CD4-positive, alpha-beta T cell treated with Interleukin-17A for 1 hour (primary cell): ENCODE results near the gene PSPC1.

Experiments
- DNase-seq: peaks from one replicate; pipeline ENCODE4 v3.0.0-alpha.2; 2020

Gene PSPC1

DNA sequence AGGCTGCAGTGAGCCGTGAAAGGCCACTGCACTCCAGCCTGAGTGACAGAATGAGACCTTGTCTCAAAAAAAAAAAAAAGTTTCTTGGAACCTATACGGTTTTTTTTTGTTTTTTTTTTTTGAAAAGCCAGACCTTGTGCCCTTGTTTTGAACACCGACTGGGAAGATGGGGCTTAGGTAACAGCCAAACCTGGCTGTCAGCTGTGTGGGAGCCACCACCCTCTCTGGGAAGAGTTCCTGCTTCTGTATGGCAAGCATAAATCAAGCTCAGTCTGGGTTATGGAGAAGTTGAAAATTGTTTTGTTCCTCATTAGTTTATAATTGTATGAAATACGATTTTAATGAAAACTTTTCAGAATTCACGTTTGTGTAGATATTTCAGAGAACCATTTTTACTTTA is 109.8 kb downstream of the PSPC1 start:
- no peak for DNase-seq

DNA sequence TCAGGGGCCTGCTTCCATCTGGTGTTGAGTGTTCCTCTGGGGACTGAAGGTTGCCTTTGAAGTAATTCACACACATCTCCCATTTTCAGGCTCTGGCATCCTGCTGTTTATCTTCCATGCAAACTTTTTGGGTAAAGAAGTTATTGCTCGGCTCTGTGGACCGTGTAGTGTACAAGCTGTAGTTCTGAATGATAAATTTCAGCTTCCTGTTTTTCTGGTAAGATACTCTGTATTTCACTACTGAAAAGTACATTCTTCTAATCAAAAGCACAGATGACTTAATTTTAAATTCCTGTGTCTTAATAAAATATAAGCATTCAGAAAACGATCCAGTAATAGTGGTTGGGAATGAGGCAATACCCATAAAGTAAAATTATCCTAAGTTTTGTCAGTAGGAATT is 112.6 kb downstream of the PSPC1 start:
- no peak for DNase-seq

DNA sequence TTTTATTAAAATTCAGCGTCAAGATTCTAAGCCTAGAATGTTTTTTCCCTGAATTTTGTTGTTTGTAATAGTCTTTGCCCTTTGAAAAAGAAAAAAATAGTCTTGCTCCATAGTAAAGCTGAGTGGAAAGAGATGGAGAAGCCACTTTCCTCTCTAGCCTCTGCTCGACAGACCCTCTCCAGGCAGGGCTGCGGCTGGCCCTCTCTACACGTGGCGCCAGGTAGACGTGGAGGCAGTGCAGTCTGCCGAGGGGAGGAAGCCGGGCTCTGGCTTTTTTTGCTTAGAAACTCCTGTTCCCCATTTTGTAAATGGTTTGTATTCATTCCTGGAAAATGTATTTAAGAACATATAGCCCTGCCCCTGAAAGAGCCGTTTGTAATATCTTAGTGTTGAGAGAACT is 114.0 kb downstream of the PSPC1 start:
- no peak for DNase-seq

DNA sequence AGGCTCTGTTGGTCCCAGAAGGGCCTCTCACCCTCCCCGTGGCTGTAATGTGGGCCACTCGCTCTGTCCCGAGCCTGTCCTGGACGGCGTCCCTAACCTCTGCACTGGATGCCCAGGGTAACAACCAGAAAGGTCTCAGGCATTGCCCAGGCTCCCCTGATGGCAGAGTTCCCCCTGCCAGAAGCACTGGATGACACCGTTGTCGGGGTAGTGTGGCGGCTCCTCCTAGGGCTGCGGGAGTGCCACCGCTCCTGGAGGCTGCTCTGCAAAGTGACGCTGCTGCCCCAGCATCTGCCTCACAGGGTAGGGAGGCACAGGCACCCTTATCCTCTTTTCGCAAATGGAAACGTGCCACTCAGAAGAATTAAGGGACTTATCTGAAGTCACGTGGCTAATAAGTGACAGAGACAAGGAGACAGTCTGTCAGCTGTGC is 117.3 kb downstream of the PSPC1 start:
- DNase-seq, result no peak

DNA sequence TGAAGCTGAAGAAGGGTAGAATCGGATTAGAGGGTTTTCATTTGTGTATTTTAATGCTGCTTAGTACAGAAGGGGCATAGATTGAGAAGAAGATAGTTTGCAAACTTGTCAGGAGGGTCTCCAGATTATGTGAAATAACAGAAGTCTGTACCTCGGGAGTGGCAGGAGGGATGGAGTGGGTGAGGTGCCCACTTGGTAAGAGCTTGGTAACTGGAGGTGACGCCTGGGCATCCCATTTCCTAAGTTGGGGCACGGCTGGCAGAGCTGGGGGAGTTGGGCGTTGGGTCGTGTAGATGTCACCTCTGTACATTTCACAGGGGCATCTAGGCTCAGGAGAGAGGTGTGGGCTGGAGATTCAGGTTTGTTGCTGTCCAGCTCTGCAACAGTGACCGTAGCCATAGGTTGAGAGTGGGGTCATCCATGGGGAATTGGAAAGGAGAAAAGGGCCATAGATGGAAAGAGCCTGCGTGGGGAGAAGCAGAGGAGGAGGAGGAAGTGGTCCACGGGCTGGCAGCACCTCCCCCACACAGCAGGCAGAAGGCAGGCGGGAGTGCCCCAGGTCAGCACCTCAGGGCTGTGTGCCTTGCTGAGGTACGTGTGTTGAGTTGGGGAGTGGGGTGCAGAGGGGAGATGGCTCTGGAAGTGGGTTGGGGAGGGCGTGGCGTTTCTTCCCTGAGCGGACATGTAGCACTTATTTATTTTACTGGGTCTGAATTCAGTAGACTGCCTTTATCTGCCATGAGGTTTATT is 118.1 kb downstream of the PSPC1 start:
- no peak for DNase-seq

DNA sequence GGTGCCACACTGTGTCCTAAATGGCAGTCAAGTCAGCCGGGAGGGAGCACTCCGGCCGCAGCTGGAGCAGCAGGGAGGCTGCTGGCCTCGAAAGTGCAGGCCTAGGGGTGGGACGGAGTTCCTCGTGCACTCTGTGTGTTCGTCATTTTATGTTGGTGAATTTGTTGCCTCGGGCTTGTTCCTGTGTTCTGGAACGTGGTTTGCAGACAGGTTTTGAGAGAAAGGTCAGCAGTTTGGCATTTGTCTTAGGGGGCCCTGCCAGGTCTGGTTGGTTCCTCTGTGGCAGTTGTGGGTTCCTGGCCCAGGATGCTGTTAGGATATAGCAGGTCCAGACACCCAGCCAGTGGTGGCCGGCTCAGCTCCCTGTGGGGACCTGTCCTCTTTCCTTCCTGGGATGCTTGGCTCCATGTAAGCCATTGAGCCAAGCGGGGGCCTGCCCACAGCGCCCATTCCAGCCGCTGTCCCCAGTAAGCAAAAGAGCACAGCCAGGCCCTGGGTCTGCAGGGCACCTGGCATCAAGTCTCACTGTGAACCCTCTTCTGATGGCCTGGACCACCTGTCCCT is 119.2 kb downstream of the PSPC1 start:
- DNase-seq, result no peak

DNA sequence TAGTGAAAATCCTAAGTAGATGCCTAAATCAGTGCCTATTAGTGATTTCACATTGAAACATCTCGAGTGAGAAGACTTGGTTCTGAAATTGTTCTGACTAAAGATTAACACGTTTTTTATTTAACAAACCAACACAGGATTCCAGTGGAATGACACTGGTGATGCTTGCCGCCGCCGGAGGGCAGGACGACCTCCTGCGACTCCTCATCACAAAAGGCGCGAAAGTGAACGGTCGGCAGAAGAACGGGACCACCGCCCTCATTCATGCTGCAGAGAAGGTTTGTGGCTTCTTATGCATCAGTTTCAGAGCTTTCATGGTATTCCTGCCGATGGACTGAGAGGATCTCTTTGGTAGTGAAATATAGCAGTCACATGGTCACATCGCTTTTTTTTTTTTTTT is 121.2 kb downstream of the PSPC1 start:
- DNase-seq, result no peak

DNA sequence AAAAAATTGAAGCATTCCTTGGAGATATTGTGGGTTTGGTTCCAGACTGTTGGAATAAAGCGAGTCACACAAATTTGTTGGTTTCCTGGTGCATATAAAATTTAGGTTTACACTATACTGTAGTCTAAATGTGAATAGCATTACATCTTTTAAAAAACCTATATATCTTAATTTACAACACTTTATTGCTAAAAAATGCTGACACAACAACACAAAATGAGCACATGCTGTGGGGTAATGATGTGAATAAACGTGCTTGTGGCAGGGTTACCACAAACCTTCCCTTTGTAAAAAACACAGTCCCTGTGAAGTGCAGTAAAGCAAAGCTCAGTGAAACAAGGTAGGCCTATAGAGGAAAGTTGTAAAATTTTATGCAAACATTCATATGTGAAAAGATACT is 121.6 kb downstream of the PSPC1 start:
- no peak for DNase-seq

DNA sequence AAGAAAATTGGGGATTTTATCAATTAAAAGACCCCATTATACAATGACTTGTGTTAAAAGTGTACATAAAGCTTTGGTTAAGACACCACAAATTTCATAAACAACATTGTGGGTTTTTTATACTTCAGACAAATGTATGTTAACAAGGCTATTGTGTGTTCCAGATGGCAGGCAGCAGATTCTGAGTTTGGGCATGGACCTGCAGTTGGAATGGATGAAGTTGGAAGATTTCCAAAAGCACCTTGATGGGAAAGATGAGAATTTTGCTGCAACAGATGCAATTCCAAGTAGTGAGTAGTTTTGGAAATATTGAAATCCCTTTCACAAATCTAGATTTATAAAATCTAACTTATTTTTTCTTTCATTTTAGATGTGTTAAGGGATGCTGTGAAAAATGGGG is 123.9 kb downstream of the PSPC1 start:
- DNase-seq, result no peak

DNA sequence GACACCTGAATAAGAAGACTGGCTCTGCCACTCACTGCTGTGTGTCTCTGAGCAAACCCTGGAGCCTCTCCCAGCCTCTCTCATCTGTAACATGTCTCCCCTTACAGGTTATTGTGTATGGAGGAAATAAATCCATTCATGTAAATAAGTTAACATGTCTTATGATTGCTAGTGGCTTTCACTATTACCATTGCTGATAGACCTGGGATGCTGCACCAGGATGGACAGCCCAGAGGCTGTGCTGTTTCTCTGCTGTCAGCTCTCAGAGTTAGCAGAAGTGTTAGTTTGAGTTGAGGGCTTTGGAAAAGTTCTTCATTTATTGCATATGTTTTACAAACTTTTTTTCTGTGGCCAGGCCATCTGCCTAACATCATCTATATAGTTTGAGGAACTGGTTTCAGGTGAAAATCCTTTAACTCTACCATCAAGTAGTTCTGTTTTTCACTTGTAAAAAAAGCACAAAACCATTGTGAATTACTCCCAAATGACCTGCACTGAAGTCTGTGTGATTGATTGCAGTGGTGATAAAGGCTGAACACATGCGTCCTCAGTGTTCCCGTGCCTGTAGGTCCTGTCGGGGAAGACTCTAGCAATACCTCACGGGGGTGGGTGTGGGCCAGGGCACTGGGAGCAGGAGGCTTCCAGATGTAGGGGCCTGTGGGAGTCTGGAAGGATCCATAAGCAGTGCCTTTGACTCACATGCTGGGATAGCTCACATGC is 124.7 kb downstream of the PSPC1 start:
- DNase-seq, result no peak
